ENCODE results near the gene TAGAP. TPM values are rescaled to one million over a fixed set of nuclear protein-coding genes. Genes with fewer than 3 reads are reported as not detected.

The TAGAP gene
- total and polyA plus RNA-seq, 9 of the 15 experiments (the other 6 are each of a cell fraction or from before 2014, with no cell fraction given) = 0.07 TPM; not detected in 8

DNA sequence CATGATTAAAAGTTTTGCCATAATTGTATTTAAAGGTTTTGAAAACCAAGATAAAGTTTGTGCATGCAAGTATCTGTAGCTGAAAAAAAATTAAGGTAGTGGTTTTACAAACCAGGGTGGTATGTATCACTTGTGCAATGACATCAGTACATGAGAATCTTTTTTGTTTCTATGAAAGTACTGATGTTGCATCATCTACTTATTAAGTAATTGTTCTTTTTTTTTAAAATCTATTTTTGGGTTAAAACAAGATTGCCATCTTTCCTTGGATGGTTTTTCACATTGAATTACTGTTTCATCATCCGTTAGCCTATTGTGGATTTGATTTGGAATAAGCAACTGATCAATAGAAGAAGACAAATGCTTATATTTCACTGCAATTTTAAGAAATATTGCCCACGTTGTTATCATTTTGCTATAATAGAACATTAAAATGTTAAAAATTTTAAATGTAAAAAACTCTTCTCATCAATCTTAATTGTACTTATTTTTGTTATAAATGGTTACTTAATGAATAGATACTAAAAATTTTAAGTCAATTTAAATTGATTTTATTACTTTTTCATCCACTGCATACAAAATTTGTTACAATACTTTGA lies 39.8 kb upstream of the TAGAP start (continued):
- TF ChIP-seq, protein P1, sequence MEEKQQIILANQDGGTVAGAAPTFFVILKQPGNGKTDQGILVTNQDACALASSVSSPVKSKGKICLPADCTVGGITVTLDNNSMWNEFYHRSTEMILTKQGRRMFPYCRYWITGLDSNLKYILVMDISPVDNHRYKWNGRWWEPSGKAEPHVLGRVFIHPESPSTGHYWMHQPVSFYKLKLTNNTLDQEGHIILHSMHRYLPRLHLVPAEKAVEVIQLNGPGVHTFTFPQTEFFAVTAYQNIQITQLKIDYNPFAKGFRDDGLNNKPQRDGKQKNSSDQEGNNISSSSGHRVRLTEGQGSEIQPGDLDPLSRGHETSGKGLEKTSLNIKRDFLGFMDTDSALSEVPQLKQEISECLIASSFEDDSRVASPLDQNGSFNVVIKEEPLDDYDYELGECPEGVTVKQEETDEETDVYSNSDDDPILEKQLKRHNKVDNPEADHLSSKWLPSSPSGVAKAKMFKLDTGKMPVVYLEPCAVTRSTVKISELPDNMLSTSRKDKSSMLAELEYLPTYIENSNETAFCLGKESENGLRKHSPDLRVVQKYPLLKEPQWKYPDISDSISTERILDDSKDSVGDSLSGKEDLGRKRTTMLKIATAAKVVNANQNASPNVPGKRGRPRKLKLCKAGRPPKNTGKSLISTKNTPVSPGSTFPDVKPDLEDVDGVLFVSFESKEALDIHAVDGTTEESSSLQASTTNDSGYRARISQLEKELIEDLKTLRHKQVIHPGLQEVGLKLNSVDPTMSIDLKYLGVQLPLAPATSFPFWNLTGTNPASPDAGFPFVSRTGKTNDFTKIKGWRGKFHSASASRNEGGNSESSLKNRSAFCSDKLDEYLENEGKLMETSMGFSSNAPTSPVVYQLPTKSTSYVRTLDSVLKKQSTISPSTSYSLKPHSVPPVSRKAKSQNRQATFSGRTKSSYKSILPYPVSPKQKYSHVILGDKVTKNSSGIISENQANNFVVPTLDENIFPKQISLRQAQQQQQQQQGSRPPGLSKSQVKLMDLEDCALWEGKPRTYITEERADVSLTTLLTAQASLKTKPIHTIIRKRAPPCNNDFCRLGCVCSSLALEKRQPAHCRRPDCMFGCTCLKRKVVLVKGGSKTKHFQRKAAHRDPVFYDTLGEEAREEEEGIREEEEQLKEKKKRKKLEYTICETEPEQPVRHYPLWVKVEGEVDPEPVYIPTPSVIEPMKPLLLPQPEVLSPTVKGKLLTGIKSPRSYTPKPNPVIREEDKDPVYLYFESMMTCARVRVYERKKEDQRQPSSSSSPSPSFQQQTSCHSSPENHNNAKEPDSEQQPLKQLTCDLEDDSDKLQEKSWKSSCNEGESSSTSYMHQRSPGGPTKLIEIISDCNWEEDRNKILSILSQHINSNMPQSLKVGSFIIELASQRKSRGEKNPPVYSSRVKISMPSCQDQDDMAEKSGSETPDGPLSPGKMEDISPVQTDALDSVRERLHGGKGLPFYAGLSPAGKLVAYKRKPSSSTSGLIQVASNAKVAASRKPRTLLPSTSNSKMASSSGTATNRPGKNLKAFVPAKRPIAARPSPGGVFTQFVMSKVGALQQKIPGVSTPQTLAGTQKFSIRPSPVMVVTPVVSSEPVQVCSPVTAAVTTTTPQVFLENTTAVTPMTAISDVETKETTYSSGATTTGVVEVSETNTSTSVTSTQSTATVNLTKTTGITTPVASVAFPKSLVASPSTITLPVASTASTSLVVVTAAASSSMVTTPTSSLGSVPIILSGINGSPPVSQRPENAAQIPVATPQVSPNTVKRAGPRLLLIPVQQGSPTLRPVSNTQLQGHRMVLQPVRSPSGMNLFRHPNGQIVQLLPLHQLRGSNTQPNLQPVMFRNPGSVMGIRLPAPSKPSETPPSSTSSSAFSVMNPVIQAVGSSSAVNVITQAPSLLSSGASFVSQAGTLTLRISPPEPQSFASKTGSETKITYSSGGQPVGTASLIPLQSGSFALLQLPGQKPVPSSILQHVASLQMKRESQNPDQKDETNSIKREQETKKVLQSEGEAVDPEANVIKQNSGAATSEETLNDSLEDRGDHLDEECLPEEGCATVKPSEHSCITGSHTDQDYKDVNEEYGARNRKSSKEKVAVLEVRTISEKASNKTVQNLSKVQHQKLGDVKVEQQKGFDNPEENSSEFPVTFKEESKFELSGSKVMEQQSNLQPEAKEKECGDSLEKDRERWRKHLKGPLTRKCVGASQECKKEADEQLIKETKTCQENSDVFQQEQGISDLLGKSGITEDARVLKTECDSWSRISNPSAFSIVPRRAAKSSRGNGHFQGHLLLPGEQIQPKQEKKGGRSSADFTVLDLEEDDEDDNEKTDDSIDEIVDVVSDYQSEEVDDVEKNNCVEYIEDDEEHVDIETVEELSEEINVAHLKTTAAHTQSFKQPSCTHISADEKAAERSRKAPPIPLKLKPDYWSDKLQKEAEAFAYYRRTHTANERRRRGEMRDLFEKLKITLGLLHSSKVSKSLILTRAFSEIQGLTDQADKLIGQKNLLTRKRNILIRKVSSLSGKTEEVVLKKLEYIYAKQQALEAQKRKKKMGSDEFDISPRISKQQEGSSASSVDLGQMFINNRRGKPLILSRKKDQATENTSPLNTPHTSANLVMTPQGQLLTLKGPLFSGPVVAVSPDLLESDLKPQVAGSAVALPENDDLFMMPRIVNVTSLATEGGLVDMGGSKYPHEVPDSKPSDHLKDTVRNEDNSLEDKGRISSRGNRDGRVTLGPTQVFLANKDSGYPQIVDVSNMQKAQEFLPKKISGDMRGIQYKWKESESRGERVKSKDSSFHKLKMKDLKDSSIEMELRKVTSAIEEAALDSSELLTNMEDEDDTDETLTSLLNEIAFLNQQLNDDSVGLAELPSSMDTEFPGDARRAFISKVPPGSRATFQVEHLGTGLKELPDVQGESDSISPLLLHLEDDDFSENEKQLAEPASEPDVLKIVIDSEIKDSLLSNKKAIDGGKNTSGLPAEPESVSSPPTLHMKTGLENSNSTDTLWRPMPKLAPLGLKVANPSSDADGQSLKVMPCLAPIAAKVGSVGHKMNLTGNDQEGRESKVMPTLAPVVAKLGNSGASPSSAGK (IDR thresholded peaks at IDR 0.05) = no peak
- TF ChIP-seq GTF2A2 (tag; IDR thresholded peaks at IDR 0.05) = no peak
- TF ChIP-seq, protein P2, sequence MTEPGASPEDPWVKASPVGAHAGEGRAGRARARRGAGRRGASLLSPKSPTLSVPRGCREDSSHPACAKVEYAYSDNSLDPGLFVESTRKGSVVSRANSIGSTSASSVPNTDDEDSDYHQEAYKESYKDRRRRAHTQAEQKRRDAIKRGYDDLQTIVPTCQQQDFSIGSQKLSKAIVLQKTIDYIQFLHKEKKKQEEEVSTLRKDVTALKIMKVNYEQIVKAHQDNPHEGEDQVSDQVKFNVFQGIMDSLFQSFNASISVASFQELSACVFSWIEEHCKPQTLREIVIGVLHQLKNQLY (CRISPR knock-in tag; conservative IDR thresholded peaks at IDR 0.05) = no peak
- TF ChIP-seq TRIM24 (IDR thresholded peaks at IDR 0.05) = peak; percentile 91 to 92
- TF ChIP-seq PURB (CRISPR knock-in tag; IDR thresholded peaks at IDR 0.05; ENCODE audit: low read depth) = no peak
- no peak for TF ChIP-seq CC2D1A (IDR thresholded peaks at IDR 0.05)
- TF ChIP-seq, protein P3, sequence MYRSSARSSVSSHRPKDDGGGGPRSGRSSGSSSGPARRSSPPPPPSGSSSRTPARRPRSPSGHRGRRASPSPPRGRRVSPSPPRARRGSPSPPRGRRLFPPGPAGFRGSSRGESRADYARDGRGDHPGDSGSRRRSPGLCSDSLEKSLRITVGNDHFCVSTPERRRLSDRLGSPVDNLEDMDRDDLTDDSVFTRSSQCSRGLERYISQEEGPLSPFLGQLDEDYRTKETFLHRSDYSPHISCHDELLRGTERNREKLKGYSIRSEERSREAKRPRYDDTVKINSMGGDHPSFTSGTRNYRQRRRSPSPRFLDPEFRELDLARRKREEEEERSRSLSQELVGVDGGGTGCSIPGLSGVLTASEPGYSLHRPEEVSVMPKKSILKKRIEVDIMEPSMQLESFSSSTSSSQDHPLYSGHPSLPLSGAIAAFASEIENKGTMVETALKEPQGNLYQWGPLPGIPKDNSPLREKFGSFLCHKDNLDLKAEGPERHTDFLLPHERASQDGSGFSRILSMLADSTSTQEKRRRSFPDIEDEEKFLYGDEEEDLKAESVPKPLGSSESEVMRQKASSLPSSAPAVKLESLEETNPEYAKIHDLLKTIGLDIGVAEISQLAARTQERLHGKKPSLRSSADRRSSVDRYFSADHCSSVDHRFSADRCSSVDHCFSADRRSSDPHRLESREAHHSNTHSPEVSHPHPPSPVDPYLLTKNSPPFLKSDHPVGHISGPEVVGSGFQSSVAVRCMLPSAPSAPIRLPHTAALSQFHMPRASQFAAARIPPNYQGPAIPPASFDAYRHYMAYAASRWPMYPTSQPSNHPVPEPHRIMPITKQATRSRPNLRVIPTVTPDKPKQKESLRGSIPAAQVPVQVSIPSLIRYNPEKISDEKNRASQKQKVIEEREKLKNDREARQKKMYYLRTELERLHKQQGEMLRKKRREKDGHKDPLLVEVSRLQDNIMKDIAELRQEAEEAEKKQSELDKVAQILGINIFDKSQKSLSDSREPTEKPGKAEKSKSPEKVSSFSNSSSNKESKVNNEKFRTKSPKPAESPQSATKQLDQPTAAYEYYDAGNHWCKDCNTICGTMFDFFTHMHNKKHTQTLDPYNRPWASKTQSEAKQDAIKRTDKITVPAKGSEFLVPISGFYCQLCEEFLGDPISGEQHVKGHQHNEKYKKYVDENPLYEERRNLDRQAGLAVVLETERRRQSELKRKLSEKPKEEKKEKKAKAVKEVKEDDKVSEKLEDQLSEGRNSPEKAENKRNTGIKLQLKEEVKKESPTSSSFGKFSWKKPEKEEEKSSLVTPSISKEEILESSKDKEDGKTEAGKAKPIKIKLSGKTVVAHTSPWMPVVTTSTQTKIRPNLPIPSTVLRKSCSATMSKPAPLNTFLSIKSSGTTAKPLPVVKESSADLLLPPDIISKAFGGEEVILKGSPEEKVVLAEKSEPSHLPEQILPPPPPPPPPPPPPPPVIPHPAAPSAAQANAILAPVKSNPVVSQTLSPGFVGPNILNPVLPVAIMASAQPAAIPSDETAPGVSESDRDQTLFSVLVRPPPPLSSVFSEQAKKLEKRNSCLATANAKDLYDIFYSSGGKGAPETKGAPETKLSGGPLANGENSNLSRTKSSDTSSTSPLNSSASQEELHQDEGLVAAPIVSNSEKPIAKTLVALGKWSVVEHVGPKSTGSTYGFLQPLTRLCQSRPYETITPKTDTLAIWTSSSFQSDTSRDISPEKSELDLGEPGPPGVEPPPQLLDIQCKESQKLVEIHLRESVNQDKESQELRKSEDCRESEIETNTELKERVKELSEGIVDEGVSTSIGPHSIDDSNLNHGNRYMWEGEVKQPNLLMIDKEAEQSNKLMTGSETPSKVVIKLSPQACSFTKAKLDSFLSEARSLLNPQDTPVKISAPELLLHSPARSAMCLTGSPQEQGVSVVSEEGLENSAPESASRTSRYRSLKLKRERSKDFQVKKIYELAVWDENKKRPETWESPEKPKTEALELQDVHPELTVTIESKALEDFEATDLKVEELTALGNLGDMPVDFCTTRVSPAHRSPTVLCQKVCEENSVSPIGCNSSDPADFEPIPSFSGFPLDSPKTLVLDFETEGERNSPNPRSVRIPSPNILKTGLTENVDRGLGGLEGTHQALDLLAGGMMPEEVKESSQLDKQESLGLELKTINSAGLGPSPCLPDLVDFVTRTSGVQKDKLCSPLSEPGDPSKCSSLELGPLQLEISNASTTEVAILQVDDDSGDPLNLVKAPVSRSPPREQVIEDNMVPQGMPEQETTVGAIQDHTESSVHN (IDR thresholded peaks at IDR 0.05; ENCODE audit: borderline replicate concordance in 1 of 2, low read depth in 1 of 2) = no peak
